PFSK-1 (cell line): ENCODE data around the gene IL2RA.

Experiments
- POLR2AphosphoS5 ChIP-seq: IDR thresholded peaks from 2 replicates; pipeline ENCODE4 v1.6.1; 2012; ENCODE audit warnings: low read depth, mild to moderate bottlenecking, control low read depth, low read length, moderate library complexity
- SIN3A ChIP-seq: IDR thresholded peaks from 2 replicates; pipeline ENCODE4 v1.6.1; 2012; ENCODE audit warnings: mild to moderate bottlenecking, low read length, moderate library complexity, borderline replicate concordance; ENCODE audit not compliant: insufficient read depth
- TAF1 ChIP-seq: IDR thresholded peaks from 2 replicates; pipeline ENCODE4 v1.6.1; 2012; ENCODE audit warnings: low read length, control low read depth, borderline replicate concordance; ENCODE audit not compliant: insufficient read depth
- TF ChIP-seq, protein P1 (sequence below), 2 experiments: IDR thresholded peaks; 2 replicates each; pipeline versions ENCODE4 v1.6.1 to v1.8.0; 2011 to 2012; ENCODE audit warnings: low read depth in 2 of 2, low read length in 2 of 2, control low read depth in 1 of 2, inconsistent platforms in 1 of 2, mild to moderate bottlenecking in 1 of 2, moderate library complexity in 1 of 2; ENCODE audit not compliant: insufficient read depth in 1 of 2

DNA sequence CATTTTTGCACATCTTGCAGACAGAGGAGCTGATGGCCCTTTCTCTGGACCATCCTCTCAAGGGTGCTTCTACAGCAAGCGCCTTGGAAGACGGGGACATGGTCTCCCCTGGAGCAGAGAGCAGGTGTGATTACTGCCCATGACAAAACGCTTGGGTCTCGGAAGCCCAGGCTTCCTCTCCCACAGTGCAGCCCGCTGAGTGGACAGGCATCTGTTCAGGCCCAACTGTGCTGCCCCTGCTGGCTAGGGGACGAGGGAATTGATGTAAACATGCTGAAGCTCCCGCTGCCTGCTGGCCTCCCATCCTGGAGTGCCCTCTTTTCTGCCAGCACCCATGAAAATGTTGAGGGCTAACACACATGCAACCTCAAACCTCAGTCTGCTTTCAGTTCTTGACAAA lies 99.1 kb downstream of the IL2RA start:
- TF ChIP-seq, protein P1, sequence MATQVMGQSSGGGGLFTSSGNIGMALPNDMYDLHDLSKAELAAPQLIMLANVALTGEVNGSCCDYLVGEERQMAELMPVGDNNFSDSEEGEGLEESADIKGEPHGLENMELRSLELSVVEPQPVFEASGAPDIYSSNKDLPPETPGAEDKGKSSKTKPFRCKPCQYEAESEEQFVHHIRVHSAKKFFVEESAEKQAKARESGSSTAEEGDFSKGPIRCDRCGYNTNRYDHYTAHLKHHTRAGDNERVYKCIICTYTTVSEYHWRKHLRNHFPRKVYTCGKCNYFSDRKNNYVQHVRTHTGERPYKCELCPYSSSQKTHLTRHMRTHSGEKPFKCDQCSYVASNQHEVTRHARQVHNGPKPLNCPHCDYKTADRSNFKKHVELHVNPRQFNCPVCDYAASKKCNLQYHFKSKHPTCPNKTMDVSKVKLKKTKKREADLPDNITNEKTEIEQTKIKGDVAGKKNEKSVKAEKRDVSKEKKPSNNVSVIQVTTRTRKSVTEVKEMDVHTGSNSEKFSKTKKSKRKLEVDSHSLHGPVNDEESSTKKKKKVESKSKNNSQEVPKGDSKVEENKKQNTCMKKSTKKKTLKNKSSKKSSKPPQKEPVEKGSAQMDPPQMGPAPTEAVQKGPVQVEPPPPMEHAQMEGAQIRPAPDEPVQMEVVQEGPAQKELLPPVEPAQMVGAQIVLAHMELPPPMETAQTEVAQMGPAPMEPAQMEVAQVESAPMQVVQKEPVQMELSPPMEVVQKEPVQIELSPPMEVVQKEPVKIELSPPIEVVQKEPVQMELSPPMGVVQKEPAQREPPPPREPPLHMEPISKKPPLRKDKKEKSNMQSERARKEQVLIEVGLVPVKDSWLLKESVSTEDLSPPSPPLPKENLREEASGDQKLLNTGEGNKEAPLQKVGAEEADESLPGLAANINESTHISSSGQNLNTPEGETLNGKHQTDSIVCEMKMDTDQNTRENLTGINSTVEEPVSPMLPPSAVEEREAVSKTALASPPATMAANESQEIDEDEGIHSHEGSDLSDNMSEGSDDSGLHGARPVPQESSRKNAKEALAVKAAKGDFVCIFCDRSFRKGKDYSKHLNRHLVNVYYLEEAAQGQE (IDR thresholded peaks at IDR 0.05; ENCODE audit: insufficient read depth in 1 of 2, low read depth in 2 of 2, low read length in 2 of 2): no peak
- TF ChIP-seq TAF1 (no peak), POLR2AphosphoS5 (no peak), SIN3A (no peak)
